ENCODE measurements around the gene TSPAN11.
"Not testable (repeated sequence)": the region's sequence is repeated elsewhere in the genome, so short reads cannot be mapped to it uniquely, and the experiment has no call there.

TSPAN11 gene
- 0 reads per million in 4 experiments for total RNA-seq

DNA sequence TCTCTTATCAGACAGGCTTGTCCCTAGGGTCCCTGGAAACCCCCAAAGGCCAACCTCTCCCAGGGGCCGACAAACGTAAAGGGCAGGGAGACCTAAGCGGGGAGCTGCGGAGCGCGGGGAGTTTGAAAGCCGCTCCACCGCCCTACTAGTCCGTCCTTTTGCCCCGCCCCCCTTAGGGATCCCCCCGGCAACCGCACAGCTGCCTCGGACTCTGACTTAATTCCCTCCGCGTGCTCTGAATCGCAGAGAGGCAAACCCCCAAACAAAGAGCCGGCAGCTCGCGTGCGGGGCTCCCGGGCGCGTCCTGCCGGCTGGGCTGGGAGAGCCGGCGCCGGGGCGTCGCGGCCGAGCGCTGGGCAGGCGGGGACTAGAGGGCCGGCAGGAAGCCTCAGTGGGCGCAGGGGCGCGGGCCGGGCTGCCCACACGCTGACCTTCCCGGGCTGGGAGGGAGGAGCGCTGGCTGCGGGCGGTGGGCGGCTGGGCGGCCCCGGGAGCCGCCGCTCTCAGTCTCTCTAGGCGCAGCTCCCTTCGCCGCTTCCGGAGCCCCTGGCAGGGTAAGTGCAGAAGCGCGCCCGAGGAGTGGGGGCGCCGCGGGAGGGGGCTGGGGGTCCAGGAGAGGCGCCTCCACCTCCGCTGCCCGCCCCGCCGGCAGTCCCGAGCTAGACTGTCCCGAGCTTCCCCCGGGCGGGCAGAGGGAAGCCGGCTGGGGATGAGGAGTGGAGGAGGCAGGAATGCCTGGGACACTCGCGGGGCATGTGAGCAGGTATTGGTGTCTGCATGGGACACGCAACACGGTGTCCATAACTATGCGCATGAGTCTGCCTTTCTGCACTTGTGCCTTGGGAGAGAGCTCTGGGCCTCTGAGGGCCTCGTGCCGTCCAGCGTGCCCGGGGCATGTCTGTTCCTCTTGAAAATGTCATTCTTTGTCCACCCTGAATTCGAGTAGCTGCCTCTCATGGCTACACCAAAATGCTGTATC is at the start of gene TSPAN11:
TSS of gene TSPAN11 (plus strand) at position 506 of the 979 bp plus-strand sequence. CDS start 27,244 bp downstream, outside the sequence.
- DNase-seq = no peak

DNA sequence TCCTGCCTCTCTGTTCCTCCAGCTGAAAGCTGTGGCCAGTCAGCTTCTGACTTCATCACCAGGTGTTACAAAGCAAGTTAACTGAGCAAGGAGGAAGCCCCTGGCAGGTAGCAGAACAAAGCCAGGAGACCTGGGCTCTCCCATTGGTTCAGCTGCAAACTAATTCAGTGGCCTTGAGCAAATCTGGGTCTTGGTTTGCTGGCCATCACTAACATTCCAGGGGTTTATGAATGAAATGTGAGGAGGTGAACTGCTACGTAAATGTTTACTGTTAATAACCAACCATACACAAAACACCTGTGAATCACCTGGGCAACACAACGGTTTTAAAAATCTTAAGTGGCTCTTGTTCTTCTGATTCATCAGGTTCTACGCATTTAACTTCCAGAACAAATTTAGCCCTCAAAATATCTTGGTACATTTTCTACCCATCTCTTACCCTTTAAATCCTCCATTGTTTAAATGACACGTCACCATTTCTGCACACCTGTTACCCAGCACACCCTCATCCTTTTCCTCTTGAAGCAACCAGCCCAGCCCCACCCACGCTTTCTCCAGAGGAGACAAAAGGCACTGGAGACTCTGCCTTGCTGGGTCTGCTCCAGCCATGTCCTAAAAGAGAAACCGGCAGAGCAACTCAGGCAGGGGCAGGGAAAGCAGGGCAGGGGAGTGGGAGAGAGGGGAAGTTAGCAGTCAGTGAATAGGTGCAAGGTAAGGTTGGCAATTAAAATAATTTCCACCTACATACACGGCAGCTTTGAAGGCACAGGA is 49.3 kb upstream of the TSPAN11 start:
- no peak for DNase-seq

DNA sequence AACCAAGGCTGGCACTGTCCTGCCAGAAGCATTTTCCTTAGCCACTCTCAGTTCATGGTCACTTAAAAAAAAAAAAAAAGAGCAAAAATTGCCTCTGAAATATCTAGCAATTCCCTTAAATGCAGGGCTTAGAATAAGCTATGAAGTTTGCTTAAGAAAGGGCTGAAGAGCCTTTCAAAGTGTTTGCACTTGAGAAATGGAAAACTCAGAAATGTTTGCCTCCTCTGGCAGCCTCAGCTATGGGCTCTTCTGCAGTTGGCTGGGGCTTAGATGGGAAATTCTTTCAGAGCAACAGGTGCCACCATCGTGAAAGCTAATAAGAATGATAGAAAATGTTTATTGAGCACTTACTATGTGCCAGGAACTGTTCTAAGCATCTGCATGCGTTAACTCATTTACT is 48.5 kb upstream of the TSPAN11 start:
- no peak for DNase-seq

DNA sequence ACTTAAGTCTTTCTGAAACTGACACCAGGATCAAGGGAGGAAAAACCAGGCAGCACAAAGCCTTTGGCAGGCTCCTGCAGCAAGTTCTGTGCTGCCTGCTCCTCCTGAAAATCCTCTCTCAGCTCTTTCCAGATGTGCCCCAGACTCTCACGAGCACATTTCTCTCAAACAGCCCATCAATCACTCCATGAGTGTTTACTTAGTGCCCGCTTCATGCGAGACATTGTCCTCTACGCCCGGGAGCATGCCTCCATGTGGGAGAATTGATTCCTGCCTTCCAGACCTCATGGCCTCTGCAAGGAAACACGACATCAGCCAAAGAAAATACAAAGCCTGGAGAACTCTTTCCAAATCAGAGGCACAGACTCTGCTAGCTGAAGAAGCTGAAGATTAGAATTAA is 46.5 kb upstream of the TSPAN11 start:
- no peak for DNase-seq

GRCh38 chr12:30880813-30881212 is 45.7 kb upstream of the TSPAN11 start:
- no peak for DNase-seq

DNA sequence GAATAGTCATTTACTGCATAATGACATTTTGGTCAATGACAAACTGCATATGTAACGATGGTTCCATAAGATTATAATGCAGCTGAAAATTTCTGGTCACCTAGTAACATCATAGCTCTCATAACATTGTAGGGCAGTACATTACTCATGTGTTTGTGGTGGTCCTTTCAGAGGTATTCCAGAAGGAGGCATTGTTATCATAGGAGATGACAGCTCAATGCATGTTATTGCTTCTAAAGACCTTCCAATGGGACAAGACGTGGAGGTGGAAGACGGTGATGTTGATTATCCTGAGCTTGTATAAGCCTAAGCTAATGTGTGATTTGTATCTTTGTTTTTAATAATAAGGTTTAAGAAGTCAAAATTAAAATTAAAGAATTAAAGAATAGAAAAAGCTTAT is 43.8 kb upstream of the TSPAN11 start:
- no peak for DNase-seq

DNA sequence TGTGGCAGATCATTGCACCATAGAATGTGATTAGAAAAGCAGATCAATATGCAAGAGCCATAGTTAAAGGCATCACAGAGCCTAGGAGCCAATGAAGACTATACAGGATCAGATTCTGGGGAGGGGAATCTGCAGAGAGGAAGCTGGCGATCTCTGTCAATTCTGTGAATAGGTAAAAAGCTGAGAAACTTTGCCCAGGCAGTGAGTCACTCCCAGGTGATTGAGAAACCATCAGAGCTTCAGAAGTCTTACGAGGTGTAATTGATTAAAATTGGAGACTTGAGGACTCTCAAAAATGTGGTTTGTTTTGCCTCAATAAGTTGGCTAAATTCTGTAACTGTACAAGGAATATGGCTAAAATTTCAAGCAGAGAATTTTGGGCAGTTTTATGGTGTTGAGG is 41.7 kb upstream of the TSPAN11 start:
- no peak for DNase-seq

DNA sequence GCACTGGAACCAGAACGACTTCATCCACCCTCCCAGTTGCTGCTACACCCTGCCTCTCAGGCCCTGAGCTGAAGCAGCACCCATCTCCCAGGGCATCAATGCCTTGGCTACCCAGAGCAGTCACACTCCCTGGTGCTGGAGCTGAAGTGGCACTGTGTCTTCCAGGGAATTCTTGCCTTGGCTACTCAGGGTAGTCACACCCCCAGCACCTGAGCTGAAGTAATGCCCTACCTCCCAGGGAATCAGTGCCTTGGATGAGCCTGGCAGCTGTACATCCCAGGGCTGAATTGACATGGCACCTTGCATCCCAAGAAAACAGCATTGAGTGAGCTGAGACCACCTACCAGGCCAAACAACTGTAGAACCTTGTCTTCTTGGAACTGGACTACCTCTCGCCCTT is 41.2 kb upstream of the TSPAN11 start:
- no peak for DNase-seq

GRCh38 chr12:30887226-30887625 is 39.3 kb upstream of the TSPAN11 start:
- no peak for DNase-seq

DNA sequence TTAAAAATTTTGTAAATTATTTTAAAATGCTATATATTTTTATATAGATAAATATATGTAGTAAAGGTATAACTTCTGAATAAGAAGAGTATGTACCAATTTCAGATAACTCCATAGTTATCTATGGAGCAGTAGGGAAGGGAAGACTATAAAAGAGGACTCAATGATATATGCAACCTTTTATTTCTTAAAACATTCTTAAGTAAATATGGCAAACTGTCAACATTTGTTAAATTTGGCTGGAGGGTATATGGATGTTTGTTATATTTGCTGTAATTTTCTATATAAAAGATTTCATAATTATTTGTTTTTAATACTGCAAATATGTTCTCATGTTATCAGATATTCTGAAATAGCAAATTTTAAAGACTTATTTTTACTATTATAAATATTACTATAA is 38.3 kb upstream of the TSPAN11 start:
- DNase-seq = no peak

GRCh38 chr12:30894531-30894930 is 32.0 kb upstream of the TSPAN11 start:
- DNase-seq = not testable (repeated sequence)

GRCh38 chr12:30896461-30896860 is 30.1 kb upstream of the TSPAN11 start:
- DNase-seq = no peak

- DNase-seq = no peak
Measured at GRCh38 chr12:30898846-30899245, 27.7 kb upstream of the TSPAN11 start.

DNA sequence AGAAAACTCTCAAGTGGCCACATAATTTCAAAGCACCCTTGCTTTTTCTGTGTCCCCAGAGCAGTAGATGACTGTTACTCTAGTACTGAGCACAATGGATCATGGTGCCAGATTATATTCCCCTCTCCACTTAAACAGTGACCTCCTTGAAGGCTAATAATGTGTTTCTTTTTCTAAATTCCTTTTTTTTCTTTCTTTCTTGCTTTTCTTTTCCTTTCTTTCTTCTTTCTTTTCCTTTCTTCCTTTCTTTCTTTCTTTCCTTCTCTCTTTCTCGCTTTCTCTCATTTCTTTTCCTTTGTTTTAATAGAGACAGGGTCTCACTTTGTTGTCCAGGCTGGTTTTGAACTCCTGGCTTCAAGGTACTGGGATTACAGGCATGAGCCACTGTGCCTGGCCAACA is 26.2 kb upstream of the TSPAN11 start:
- no peak for DNase-seq

DNA sequence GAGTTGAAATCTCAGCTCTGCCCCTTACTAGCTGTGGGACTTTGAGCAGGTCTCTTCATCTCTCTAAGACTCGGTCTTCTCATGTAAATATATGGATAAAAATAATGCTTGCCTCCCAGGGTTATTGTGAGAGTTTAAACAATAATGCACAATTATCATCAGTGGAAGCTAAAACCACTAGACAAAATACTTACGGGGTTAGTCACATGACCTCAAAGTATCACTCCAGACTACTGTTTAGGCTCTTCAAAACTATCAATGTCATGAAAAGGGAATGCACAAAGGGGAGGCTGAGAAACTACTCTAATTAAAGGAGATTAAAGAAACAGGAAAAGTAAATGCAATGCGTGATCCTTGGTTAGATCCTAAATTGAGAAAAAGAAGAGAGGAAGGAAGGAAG is 24.5 kb upstream of the TSPAN11 start:
- DNase-seq = no peak

DNA sequence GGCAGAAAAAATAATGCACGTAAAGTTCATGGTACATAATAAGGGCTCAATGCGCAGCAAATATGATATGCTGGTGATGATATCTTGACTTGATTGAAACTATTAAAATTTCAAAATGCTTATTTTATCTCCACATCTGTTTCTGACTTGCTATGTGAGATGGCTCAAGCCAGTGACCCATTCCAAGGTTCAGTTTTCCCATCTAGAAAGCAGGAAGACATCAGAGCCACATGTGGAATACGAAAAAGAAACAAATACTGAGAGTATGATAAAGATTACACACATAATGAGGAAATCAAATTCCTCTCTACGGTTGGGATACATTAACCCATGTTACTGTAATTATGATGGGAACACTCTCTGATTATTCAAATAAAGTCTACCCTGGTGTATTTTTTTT is 24.0 kb upstream of the TSPAN11 start:
- no peak for DNase-seq

- no peak for DNase-seq
Measured at GRCh38 chr12:30905463-30906009, 21.0 kb upstream of the TSPAN11 start.

- DNase-seq = no peak
Measured at GRCh38 chr12:30908076-30908721, 18.3 kb upstream of the TSPAN11 start.

- no peak for DNase-seq
Measured at GRCh38 chr12:30908722-30909348, 17.7 kb upstream of the TSPAN11 start.

- no peak for DNase-seq
Measured at GRCh38 chr12:30909349-30910037, 17.1 kb upstream of the TSPAN11 start.

DNA sequence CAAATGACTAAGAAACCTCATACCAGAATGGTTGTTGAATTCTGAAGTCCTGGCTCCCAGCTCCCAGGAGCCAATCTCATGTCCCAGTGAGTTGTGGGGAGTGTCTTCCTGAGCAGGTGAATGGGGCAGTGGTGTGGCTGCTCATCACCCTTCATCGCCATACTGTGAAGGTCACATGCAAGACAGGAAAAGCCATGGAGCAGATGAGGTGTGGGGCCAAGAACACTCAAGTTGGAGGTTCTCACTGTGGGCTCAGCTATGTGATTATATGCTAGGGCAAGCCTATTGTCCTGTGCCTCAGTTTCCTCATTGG is 16.6 kb upstream of the TSPAN11 start:
- no peak for DNase-seq

- DNase-seq = no peak
Measured at GRCh38 chr12:30911207-30911606, 15.3 kb upstream of the TSPAN11 start.
